GM12878 (cell line): Measurements from ENCODE around the gene TRIM41. TPM values are rescaled to one million over a fixed set of nuclear protein-coding genes. Genes with fewer than 3 reads are reported as not detected.

Experiments used
- ATAC-seq: fragments of 200-7000 bp; cut with Tn5 transposase; 3 replicates; pipeline ENCODE4 v1.9.1; 2020; ENCODE audit warnings: mild to moderate bottlenecking, moderate library complexity
- BruUV-seq: library from RNA; stranded (reverse); fragments of 400-500 nt; replicated peaks from 2 replicates; lab custom pipeline; 2021; lab: Mats Ljungman, UMichigan
- CTCF ChIA-PET: fragments of 300-600 bp; sonication (Branson Sonifier 250); formaldehyde crosslinking; extraction: SDS; loops from one replicate; lab custom pipeline; 2021; ENCODE audit warnings: inconsistent platforms; lab: Yijun Ruan, JAX
- POLR2A ChIA-PET: fragments of 350-600 bp; formaldehyde crosslinking; extraction: SDS; loops from one replicate; lab custom pipeline; 2021; ENCODE audit warnings: inconsistent platforms; lab: Charles Lee
- RAD21 ChIA-PET: fragments of 300-600 bp; sonication (Branson Sonifier 250); formaldehyde crosslinking; loops from one replicate; lab custom pipeline; 2023; ENCODE audit warnings: antibody characterized with exemption; ENCODE audit not compliant: unreplicated experiment; lab: Charles Lee
- SMC1A ChIA-PET: fragments of 300-600 bp; sonication (Branson Sonifier 250); formaldehyde crosslinking; loops from one replicate; lab custom pipeline; 2023; ENCODE audit not compliant: unreplicated experiment, uncharacterized antibody; lab: Charles Lee
- DNase-seq: peaks from one replicate; pipeline ENCODE4 v3.0.0-alpha.2; 2011; ENCODE audit warnings: low read depth, low spot score
- FAIRE-seq: peaks from 3 replicates; lab custom pipeline; 2011; peaks lifted over from hg19 to GRCh38; lab: Jason Lieb, UNC
- H2AFZ ChIP-seq: 2 replicates; pipeline ENCODE4 v1.6.0; 2011; ENCODE audit warnings: low read depth, low read length, control low read depth; ENCODE audit not compliant: control insufficient read depth
- H3K27ac ChIP-seq: 2 replicates; pipeline ENCODE4 v1.5.1; 2011; ENCODE audit warnings: control low read depth; ENCODE audit not compliant: control insufficient read depth, insufficient read depth
- H3K27me3 ChIP-seq, 2 experiments: replicated peaks in 1 of 2; 2 replicates each; pipeline versions ENCODE4 v1.6.0 to v1.6.1; 2011; ENCODE audit warnings: low read length in 1 of 2; ENCODE audit not compliant: control insufficient read depth in 2 of 2, insufficient read depth in 2 of 2
- H3K36me3 ChIP-seq, 2 experiments: 2 replicates each; pipeline ENCODE4 v1.5.1; 2011; ENCODE audit warnings: low read length in 1 of 2; ENCODE audit not compliant: control insufficient read depth in 2 of 2, insufficient read depth in 2 of 2
- H3K4me1 ChIP-seq: 2 replicates; pipeline ENCODE4 v1.6.1; 2011; ENCODE audit warnings: mild to moderate bottlenecking, low read length, moderate library complexity, mixed read lengths; ENCODE audit not compliant: control insufficient read depth, insufficient read depth
- H3K4me2 ChIP-seq: 2 replicates; pipeline ENCODE4 v1.6.0; 2011; ENCODE audit warnings: control low read depth; ENCODE audit not compliant: control insufficient read depth, insufficient read depth
- H3K4me3 ChIP-seq: fragments of 200-600 bp; sonication (generic); 2 replicates; pipeline ENCODE4 v1.5.1; 2016
- H3K79me2 ChIP-seq: 2 replicates; pipeline ENCODE4 v1.6.0; 2011; ENCODE audit warnings: low read length; ENCODE audit not compliant: control insufficient read depth, insufficient read depth
- H3K9ac ChIP-seq: 2 replicates; pipeline ENCODE4 v1.8.0; 2011; ENCODE audit warnings: low read length, control low read depth, mixed read lengths; ENCODE audit not compliant: control insufficient read depth, insufficient read depth
- H3K9me3 ChIP-seq: replicated peaks from 3 replicates; pipeline ENCODE4 v1.5.1; 2011; ENCODE audit warnings: mild to moderate bottlenecking, low read length; ENCODE audit not compliant: control insufficient read depth, insufficient read depth
- H4K20me1 ChIP-seq: 2 replicates; pipeline ENCODE4 v1.6.0; 2011; ENCODE audit not compliant: control insufficient read depth, insufficient read depth
- ATF3 ChIP-seq: IDR thresholded peaks from 2 replicates; pipeline ENCODE4 v1.6.1; 2011; ENCODE audit warnings: low read depth, mild to moderate bottlenecking, low read length, moderate library complexity, borderline replicate concordance; ENCODE audit errors: extremely low read depth
- E2F4 ChIP-seq: IDR thresholded peaks from 2 replicates; pipeline ENCODE4 v1.6.1; 2012; ENCODE audit warnings: low read depth, low read length, improper control_type of control experiment
- GATAD2B ChIP-seq: fragments of 450-650 bp; conservative IDR thresholded peaks from 2 replicates; pipeline ENCODE4 v1.6.1; 2017; ENCODE audit warnings: low read depth, mild to moderate bottlenecking, moderate library complexity
- KLF5 ChIP-seq: fragments of 450-650 bp; IDR thresholded peaks from 2 replicates; pipeline ENCODE4 v1.6.1; 2014; ENCODE audit warnings: mild to moderate bottlenecking; ENCODE audit not compliant: partially characterized antibody
- MLLT1 ChIP-seq: fragments of 450-650 bp; IDR thresholded peaks from 2 replicates; pipeline ENCODE4 v1.6.1; 2016; ENCODE audit warnings: mild to moderate bottlenecking
- POLR2A ChIP-seq: IDR thresholded peaks from 2 replicates; pipeline ENCODE4 v1.6.1; 2011; ENCODE audit warnings: low read depth, mild to moderate bottlenecking, low read length
- POLR2AphosphoS2 ChIP-seq: IDR thresholded peaks from 2 replicates; pipeline ENCODE4 v1.6.1; 2011; ENCODE audit warnings: low read depth, mild to moderate bottlenecking, low read length, improper control_type of control experiment, moderate library complexity
- TBL1XR1 ChIP-seq: IDR thresholded peaks from 2 replicates; pipeline ENCODE4 v1.6.1; 2012; ENCODE audit warnings: low read depth, low read length, improper control_type of control experiment
- ZBTB11 ChIP-seq: fragments of 450-650 bp; formaldehyde crosslinking; IDR thresholded peaks from 2 replicates; pipeline ENCODE4 v1.5.0; 2022; ENCODE audit warnings: mild to moderate bottlenecking, missing genetic modification characterization
- ZBTB40 ChIP-seq: fragments of 450-650 bp; IDR thresholded peaks from 2 replicates; pipeline ENCODE4 v1.6.1; 2016; ENCODE audit warnings: mild to moderate bottlenecking, moderate library complexity, borderline replicate concordance
- WGBS: methylation state at CpG from one replicate; pipeline ENCODE4 v1.1.6; 2016; ENCODE audit warnings: low lambda C conversion rate; ENCODE audit not compliant: insufficient replicate concordance, insufficient coverage; ENCODE audit errors: missing lambda C conversion rate; 5-methylcytosine and 5-hydroxymethylcytosine counted together
- in situ Hi-C: fragments of 300-500 bp; cut with MboI; formaldehyde crosslinking; loops from 9 replicates; pipeline ENCODE4 v1.14.3; 2018; ENCODE audit warnings: mixed read lengths
- intact Hi-C: fragments of 100-400 bp; cut with micrococcal nuclease; formaldehyde crosslinking; loops from one replicate; pipeline ENCODE4 v1.14.2; 2022; ENCODE audit not compliant: unreplicated experiment
- polyA plus RNA-seq, 11 experiments: library from polyadenylated mRNA; depleted of rRNA in 4 of 11; unstranded in 6 of 11; stranded (reverse) in 5 of 11; fragments of >200 nt; fragmentation: Nextera tagmentation in 4 of 11; fragmentation: Illumina TruSeq in 1 of 11; extraction: Ambion mirVana in 4 of 11; extraction: Trizol in 1 of 11; gene quantifications; 1 replicate in 1 of 11; 2 replicates in 10 of 11; pipeline versions ENCODE4 v1.2.1 to v1.2.3, GENCODE V29; 2011 to 2016; ENCODE audit warnings: inconsistent platforms in 2 of 11, missing spikeins in 2 of 11, low read depth in 1 of 11
- total RNA-seq, 4 experiments: library from RNA; depleted of rRNA in 3 of 4; stranded (reverse); fragments of >200 nt in 3 of 4; fragmentation: Illumina TruSeq in 1 of 4; extraction: Trizol in 1 of 4; gene quantifications; 2 replicates each; pipeline versions ENCODE4 v1.2.1 to v1.2.3, GENCODE V29; 2013 to 2021

TRIM41 gene
- total and polyA plus RNA-seq, 10 of the 15 experiments (the other 5 are each of a cell fraction or from before 2014, with no cell fraction given) = 1.0 to 28.9 (median 10.6) TPM

GRCh38 chr5:181263633-181264032 is 40.6 kb downstream of the TRIM41 start (continued):
- TF ChIP-seq ZBTB11 (no peak), ATF3 (no peak)

- no peaks in the 10 kb centered on the region for H3K9me3 ChIP-seq
- RAD21 ChIA-PET = no interaction called here
- H2AFZ ChIP-seq = no peak overlapping the region
- peaks cover 1 to 4% of the 10 kb centered on the region in 2 experiments; a peak in 2 of 4 replicates for H3K36me3 ChIP-seq
- H3K4me2 ChIP-seq = no peak overlapping the region
- no peak overlapping the region for H3K4me3 ChIP-seq
- H3K4me1 ChIP-seq = peaks cover 3% of the 10 kb centered on the region; the same call in 1 of the 2 replicates
- intact Hi-C loops (no loop called here), in situ Hi-C loops (no loop called here)
- H3K27ac ChIP-seq = no peak overlapping the region
- CTCF ChIA-PET = interaction anchor here (1.1 kb wide), 2 partner anchors 14 to 97 kb away, joined by 3 read pairs; no protein-coding TSS in a partner anchor
- FAIRE-seq (no peak), ATAC-seq (no peak), DNase-seq (no peak)
- H3K79me2 ChIP-seq = peaks cover 20% of the 10 kb centered on the region
- no peaks in the 10 kb centered on the region for H3K27me3 ChIP-seq
- H3K9ac ChIP-seq = no peak overlapping the region
- SMC1A ChIA-PET = no interaction called here
- POLR2A ChIA-PET = interaction anchor here (1.0 kb wide), 1 partner anchor 108 kb away, joined by 3 read pairs; no protein-coding TSS in a partner anchor
- WGBS = 94% methylated on average over 18 of the region's 18 CpGs
- H4K20me1 ChIP-seq = no peaks in the 10 kb centered on the region
- no TSS peak for BruUV-seq
- TF ChIP-seq POLR2AphosphoS2 = no peak
- no peak for TF ChIP-seq KLF5
- TF ChIP-seq E2F4 = no peak
- TF ChIP-seq ZBTB40 = no peak
- no peak; the same call in 1 of the 2 replicates for TF ChIP-seq POLR2A
- TF ChIP-seq GATAD2B = no peak
- TF ChIP-seq TBL1XR1 = no peak
- no peak for TF ChIP-seq MLLT1
Observed at GRCh38 chr5:181265092-181265671, 42.1 kb downstream of the TRIM41 start.
